MM.1S (cell line): Measurements from ENCODE around the gene SLC24A3.
"Not testable (repeated sequence)": the region's sequence is repeated elsewhere in the genome, so short reads cannot be mapped to it uniquely, and the experiment has no call there.

Experiments used
- DNase-seq: peaks from one replicate; pipeline ENCODE4 v3.0.0-alpha.2; 2015
- H2AFZ ChIP-seq: fragments of 300-600 bp; sonication (generic); 2 replicates; pipeline ENCODE4 v1.6.0; 2016; ENCODE audit warnings: antibody characterized with exemption, low read length
- H3F3A ChIP-seq: fragments of 300-600 bp; sonication (generic); 2 replicates; pipeline ENCODE4 v1.6.1; 2016; ENCODE audit warnings: mild to moderate bottlenecking, antibody characterized with exemption, low read length, moderate library complexity, mixed read lengths; ENCODE audit not compliant: insufficient read depth
- H3K27ac ChIP-seq: fragments of 300-600 bp; sonication (generic); 2 replicates; pipeline ENCODE4 v1.5.1; 2016; ENCODE audit warnings: mild to moderate bottlenecking, low read length
- H3K27me3 ChIP-seq: fragments of 300-600 bp; sonication (generic); replicated peaks from 2 replicates; pipeline ENCODE4 v1.6.0; 2016; ENCODE audit warnings: low read length; ENCODE audit not compliant: insufficient read depth
- H3K36me3 ChIP-seq: fragments of 300-600 bp; sonication (generic); replicated peaks from 2 replicates; pipeline ENCODE4 v1.6.1; 2016; ENCODE audit warnings: mild to moderate bottlenecking, low read length, mixed read lengths; ENCODE audit not compliant: insufficient read depth
- H3K4me1 ChIP-seq: fragments of 300-600 bp; sonication (generic); 2 replicates; pipeline ENCODE4 v1.6.1; 2016; ENCODE audit warnings: low read length, mixed read lengths
- H3K4me2 ChIP-seq: fragments of 300-600 bp; sonication (generic); 2 replicates; pipeline ENCODE4 v1.6.0; 2016; ENCODE audit warnings: low read depth, low read length
- H3K4me3 ChIP-seq: fragments of 300-600 bp; sonication (generic); 2 replicates; pipeline ENCODE4 v1.5.1; 2016; ENCODE audit warnings: low read length, mixed read lengths
- H3K79me2 ChIP-seq: fragments of 300-600 bp; sonication (generic); 2 replicates; pipeline ENCODE4 v1.6.1; 2016; ENCODE audit warnings: mixed run types, low read length, mixed read lengths
- H3K9ac ChIP-seq: fragments of 300-600 bp; sonication (generic); 2 replicates; pipeline ENCODE4 v1.6.1; 2016; ENCODE audit warnings: low read length, mixed read lengths
- H3K9me2 ChIP-seq: fragments of 300-600 bp; sonication (generic); replicated peaks from 2 replicates; pipeline ENCODE4 v1.6.1; 2016; ENCODE audit warnings: mild to moderate bottlenecking, low read length, mixed read lengths; ENCODE audit not compliant: insufficient read depth
- H3K9me3 ChIP-seq: fragments of 300-600 bp; sonication (generic); replicated peaks from 2 replicates; pipeline ENCODE4 v1.6.1; 2016; ENCODE audit warnings: mild to moderate bottlenecking, low read length, mixed read lengths; ENCODE audit not compliant: insufficient read depth
- H4K20me1 ChIP-seq: fragments of 300-600 bp; sonication (generic); 2 replicates; pipeline ENCODE4 v1.6.1; 2016; ENCODE audit warnings: mild to moderate bottlenecking, low read length, moderate library complexity, mixed read lengths; ENCODE audit not compliant: insufficient read depth
- EZH2 ChIP-seq: fragments of 300-600 bp; sonication (generic); optimal IDR thresholded peaks from 2 replicates; pipeline ENCODE3; 2017; ENCODE audit warnings: low read depth, mild to moderate bottlenecking, antibody characterized with exemption, low read length, mixed read lengths
- EZH2phosphoT487 ChIP-seq: fragments of 300-600 bp; sonication (generic); IDR thresholded peaks from 2 replicates; pipeline ENCODE4 v1.6.1; 2018; ENCODE audit warnings: antibody characterized with exemption, low read length
- TF ChIP-seq, protein P1 (sequence below): fragments of 300-600 bp; sonication (generic); IDR thresholded peaks from 2 replicates; pipeline ENCODE4 v1.5.1; 2016; ENCODE audit warnings: antibody characterized with exemption, low read length, mixed read lengths

The SLC24A3 gene

GRCh38 chr20:19633985-19634384 lies 421.5 kb downstream of the SLC24A3 start:
- Histone ChIP-seq H3K27ac (no peak overlapping the region), H3K36me3 (no peaks in the 10 kb centered on the region), H3K27me3 (no peaks in the 10 kb centered on the region), H3K9me3 (no peaks in the 10 kb centered on the region), H3F3A (no peaks in the 10 kb centered on the region), H4K20me1 (no peaks in the 10 kb centered on the region), H3K9ac (no peak overlapping the region), H3K4me1 (no peaks in the 10 kb centered on the region), H3K9me2 (no peaks in the 10 kb centered on the region), H2AFZ (no peak overlapping the region), H3K4me2 (no peak overlapping the region), H3K79me2 (no peaks in the 10 kb centered on the region), H3K4me3 (no peak overlapping the region)
- no peak for TF ChIP-seq EZH2
- TF ChIP-seq, protein P1, sequence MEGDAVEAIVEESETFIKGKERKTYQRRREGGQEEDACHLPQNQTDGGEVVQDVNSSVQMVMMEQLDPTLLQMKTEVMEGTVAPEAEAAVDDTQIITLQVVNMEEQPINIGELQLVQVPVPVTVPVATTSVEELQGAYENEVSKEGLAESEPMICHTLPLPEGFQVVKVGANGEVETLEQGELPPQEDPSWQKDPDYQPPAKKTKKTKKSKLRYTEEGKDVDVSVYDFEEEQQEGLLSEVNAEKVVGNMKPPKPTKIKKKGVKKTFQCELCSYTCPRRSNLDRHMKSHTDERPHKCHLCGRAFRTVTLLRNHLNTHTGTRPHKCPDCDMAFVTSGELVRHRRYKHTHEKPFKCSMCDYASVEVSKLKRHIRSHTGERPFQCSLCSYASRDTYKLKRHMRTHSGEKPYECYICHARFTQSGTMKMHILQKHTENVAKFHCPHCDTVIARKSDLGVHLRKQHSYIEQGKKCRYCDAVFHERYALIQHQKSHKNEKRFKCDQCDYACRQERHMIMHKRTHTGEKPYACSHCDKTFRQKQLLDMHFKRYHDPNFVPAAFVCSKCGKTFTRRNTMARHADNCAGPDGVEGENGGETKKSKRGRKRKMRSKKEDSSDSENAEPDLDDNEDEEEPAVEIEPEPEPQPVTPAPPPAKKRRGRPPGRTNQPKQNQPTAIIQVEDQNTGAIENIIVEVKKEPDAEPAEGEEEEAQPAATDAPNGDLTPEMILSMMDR: no peak
- TF ChIP-seq EZH2phosphoT487: no peak
- no peak for DNase-seq

- H3K27me3 ChIP-seq, H4K20me1 ChIP-seq, DNase-seq: not testable (repeated sequence)
Measured at GRCh38 chr20:19639471-19640045, 427.1 kb downstream of the SLC24A3 start.

GRCh38 chr20:19642860-19643259 lies 430.4 kb downstream of the SLC24A3 start:
- no peak overlapping the region for H3K9ac ChIP-seq
- H3F3A ChIP-seq: no peaks in the 10 kb centered on the region
- H3K4me3 ChIP-seq: no peak overlapping the region
- H3K9me3 ChIP-seq: no peaks in the 10 kb centered on the region
- 0 out of 2 replicates have a peak, but pooled peaks cover 3% of the 10 kb centered on the region for H3K4me1 ChIP-seq
- no peak for TF ChIP-seq EZH2phosphoT487
- TF ChIP-seq, protein P1: no peak
- no peak for TF ChIP-seq EZH2
- H3K79me2 ChIP-seq: no peaks in the 10 kb centered on the region
- DNase-seq: no peak
- H3K4me2 ChIP-seq: no peak overlapping the region
- H2AFZ ChIP-seq: no peak overlapping the region
- H3K27me3 ChIP-seq: no peaks in the 10 kb centered on the region
- no peak overlapping the region for H3K27ac ChIP-seq
- no peaks in the 10 kb centered on the region for H4K20me1 ChIP-seq
- no peaks in the 10 kb centered on the region for H3K36me3 ChIP-seq
- no peaks in the 10 kb centered on the region for H3K9me2 ChIP-seq

More at GRCh38 chr20:19639471-19640045, 427.1 kb downstream of the SLC24A3 start:
- not testable (repeated sequence) for H3K4me3 ChIP-seq, H3K9me2 ChIP-seq, H3K4me2 ChIP-seq, H3F3A ChIP-seq, H2AFZ ChIP-seq, H3K9ac ChIP-seq, H3K36me3 ChIP-seq, H3K79me2 ChIP-seq, H3K4me1 ChIP-seq, H3K27ac ChIP-seq, H3K9me3 ChIP-seq

DNA sequence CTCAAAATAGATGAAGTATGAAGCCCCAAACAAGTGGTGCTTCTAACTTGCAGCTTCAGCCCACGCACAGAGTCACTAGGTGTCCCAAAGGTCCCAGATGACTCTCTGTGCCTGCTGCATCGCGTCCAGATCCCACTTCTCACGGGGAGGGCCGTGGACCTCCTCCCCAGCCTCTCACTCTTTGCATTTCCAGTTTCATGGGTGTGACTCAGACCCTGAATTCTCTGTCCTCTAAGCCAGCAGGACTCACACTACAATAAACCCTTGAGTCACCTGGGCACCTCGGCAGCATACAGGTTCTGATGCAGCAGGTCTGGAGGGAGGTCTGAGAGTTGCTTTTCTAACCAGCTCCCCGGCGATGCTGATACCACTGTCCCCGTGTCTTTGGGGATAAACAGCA lies 431.6 kb downstream of the SLC24A3 start:
- Histone ChIP-seq H3K36me3 (no peaks in the 10 kb centered on the region), H3K27ac (no peak overlapping the region), H3K9ac (no peak overlapping the region), H3K79me2 (no peaks in the 10 kb centered on the region), H3K9me3 (no peaks in the 10 kb centered on the region), H3K9me2 (no peaks in the 10 kb centered on the region), H3F3A (no peaks in the 10 kb centered on the region), H3K4me2 (no peak overlapping the region), H3K27me3 (no peaks in the 10 kb centered on the region), H2AFZ (no peak overlapping the region), H3K4me1 (peaks cover 8% of the 10 kb centered on the region; the same call in 1 of the 2 replicates), H4K20me1 (no peaks in the 10 kb centered on the region), H3K4me3 (no peak overlapping the region)
- DNase-seq: no peak
- TF ChIP-seq EZH2 (no peak), EZH2phosphoT487 (no peak)
- TF ChIP-seq, protein P1: no peak
